GM21529 (cell line): ENCODE results near the gene TMEM229B.

ENCODE experiments used
- ATAC-seq: cut with Tn5 transposase; IDR thresholded peaks from one replicate; pipeline ENCODE4 v1.9.1; 2021; ENCODE audit not compliant: unreplicated experiment

Gene TMEM229B

GRCh38 chr14:67426983-67427606 is 61.4 kb downstream of the TMEM229B start:
- no peak for ATAC-seq

- no peak for ATAC-seq
Measured at GRCh38 chr14:67426161-67426560, 62.4 kb downstream of the TMEM229B start.

DNA sequence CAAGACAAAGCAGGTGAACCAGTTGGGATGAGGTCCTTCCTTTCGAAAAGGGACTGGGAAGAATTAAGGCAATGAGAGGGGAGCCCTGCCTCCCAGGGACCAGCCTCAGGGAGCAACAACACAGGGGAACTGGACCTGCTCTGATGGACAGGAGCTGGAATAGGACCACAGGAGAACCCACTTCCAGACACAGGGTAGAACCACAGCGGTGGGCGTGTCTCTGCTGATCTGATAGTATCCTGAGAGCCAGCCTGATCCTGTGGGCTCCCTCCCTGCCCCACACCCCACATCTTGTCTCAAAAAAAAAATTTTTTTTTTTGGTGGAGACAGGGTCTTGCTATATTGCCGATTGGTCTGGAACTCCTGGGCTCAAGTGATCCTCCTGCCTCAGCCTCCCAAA is 62.9 kb downstream of the TMEM229B start:
- ATAC-seq, result no peak

DNA sequence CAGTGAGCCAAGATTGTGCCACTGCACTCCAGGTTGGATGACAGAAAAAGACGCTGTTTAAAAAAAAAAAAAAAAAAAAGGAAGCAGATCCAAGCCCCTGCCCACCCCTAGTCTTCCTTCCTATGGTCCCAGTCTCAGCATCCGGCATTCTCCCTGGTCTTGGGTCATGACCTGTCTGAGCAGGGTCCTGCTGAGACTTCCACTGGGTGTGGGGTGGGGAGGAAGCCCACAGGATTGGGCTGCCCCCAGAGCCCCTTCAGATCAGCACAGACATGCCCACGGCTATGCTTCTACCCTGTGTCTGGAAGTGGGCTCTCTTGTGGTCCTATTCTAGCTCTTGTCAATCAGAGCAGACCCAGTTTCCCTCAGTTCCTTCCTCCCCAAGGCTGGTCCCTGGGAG is 64.0 kb downstream of the TMEM229B start:
- ATAC-seq, result no peak

DNA sequence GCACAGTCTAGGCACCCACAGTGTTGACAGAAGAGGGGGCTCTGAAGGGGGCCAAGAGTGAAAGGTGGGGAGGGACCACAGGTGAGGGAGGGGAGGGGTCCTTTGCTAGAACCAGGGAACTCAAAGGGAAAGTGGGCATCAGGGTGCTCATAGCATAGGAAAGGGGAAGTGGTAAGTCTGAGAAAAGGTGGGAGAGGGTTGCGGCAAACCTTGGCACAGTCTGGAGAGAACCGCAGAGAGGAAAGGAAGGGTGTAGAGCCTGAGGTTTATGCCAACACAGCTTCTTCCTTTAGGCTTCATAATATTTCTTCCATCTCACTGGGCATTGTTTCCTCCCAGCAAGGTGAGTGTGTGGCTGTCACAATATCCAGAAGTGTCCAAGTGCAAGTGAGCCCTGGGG is 65.1 kb downstream of the TMEM229B start:
- ATAC-seq, result no peak

DNA sequence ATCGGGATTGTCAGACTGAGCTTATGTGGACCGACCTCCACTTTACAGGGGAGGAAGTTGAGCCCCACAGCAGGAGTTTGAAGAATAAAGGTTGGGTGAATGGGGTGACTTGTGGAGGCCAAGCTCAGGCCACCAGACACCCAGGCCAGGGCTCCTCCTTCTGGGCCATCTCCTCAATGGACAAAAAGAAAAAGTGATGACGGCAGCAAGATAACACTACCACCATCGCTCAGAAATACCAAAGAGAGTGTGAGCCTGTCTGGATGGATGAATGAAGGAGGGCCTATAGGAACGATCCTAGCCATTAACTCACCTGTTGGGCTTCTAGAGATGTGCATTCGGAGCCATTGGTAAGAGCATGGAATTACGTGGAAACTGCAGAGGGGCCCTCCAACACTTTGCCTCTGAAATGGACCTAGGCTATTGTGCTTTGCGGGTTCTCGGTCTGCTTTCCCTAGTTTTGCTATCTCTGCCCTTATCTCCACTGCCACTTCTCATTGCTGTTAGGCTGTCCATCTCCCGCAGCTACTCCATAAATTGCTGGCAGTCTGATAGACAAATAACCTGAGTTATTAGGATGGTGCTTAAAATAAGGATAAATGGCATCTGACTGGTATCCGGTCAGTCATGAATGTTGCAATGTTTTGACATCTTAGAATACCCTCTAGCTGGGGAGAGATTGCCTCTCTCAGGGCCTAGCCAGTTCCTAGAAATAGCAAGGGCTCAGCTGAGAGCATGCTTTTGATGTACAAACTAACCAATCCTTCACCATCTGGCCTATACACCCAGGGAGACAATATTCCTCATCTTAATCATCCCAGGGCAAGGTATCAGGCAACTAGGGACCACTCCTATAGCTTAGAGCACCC is 66.9 kb downstream of the TMEM229B start:
- no peak for ATAC-seq
